Kasumi-1 (cell line): ENCODE results near the gene PALLD.
A peak's percentile ranks its signal among the peaks of the same experiment; 100 is the strongest.
"Not testable (repeated sequence)": the region's sequence is repeated elsewhere in the genome, so short reads cannot be mapped to it uniquely, and the experiment has no call there.

Experiments used
- DNase-seq, 2 experiments: peaks; one replicate each; lab custom pipeline; 2025; lab: John Stamatoyannopoulos, UW

PALLD gene

DNA sequence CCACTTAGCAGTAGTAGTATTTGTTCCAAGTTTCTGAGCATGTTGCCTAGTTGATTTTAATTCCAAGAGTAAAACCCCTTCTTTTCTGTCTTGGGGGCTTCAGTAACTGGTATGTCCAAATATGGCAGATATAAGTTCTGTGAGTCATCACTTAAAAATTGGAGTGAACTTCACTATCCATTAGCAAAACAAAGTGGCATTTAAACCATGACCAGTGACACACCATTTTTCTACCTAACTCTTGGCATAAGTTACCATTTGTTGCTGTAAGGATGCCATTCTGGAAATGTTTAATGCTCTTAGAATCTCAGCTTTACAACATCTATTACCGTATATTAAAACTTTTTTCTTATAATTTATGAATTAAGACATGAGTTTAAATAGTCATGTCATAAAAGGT lies 411.2 kb downstream of the PALLD start:
- DNase-seq, result no peak

DNA sequence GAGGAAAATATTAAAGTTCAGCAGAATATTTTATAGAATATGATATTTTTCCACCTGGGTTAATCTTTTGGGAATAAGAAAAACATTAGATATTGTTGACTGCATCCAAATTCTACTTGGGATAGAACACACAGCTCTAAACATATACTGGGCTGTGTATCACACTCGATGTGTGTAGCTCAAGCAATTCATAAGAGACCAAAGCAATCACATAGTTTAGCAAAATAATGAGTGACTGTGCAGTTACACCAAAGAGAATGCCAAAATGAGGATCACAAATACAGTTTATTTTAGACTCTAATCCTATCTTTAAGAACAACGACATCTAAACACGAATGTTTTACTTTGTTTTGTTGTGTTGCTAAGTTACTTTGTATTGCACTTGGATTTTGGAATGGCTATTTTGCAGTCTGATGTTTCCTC lies 412.0 kb downstream of the PALLD start:
- no peak for DNase-seq

- DNase-seq, result no peak
These were observed 417.2 kb downstream of the PALLD start for GRCh38 chr4:168914095-168914494.

DNA sequence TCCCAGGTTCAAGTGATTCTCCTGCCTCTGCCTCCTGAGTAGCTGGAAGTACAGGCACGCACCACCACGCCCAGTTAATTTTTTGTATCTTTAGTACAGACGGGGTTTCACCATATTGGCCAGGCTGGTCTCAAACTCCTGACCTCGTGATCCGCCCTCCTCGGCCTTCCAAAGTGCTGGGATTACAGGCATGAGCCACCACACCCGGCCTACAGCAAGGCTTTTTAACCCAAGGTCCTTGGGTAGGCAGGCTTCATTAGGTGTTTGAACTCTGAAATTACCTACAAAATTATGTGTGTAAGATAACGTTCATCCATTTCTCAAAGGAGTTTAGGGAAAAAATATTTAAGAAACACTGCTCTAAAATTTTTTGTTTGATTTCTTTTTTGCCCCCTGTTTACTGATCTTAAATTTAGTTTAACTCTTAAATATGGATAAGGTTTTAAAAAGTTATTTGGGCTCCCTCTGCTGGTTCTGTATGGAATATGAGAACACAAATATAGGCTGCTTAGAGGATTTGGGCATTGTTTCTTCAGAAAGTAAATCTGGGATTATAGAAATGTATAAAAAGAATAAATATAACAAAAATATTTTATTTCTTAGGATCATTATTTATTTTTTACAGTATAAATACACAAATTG lies 420.4 kb downstream of the PALLD start:
- DNase-seq, result peak; percentile 40 to 78

- DNase-seq, result no peak
These were observed 423.0 kb downstream of the PALLD start for GRCh38 chr4:168919706-168920324.

DNA sequence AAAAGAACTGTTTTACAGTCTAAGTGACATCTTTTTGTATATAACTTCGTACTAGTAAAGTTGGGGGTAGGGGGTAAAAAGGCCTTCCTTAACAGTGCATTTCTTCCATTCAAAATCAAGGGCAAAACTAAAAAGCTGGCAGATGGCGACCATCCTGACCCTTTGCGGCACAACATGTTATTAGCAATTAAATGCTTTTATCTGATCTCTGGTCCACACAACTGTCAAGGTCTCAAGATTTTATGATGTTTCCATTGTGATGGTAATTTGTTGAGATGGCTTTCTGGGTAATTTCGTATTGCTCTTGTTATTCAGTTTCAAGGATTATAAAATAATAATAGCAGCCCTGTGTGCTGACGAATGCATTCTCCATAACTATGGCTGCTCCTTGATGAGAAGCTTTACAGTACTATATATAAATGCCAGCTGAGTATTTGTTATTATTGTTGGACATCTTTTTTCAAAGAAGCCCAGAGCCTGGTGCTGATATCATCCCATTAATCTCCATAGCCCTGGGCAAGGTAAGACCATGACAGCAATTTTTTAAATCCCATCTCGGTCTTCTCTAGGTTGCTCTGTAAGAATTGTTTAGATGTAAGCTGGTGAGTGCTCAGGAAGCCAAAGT lies 423.7 kb downstream of the PALLD start:
- DNase-seq, result no peak

GRCh38 chr4:168923526-168924194 lies 426.8 kb downstream of the PALLD start:
- peak; percentile 63 to 80 for DNase-seq

DNA sequence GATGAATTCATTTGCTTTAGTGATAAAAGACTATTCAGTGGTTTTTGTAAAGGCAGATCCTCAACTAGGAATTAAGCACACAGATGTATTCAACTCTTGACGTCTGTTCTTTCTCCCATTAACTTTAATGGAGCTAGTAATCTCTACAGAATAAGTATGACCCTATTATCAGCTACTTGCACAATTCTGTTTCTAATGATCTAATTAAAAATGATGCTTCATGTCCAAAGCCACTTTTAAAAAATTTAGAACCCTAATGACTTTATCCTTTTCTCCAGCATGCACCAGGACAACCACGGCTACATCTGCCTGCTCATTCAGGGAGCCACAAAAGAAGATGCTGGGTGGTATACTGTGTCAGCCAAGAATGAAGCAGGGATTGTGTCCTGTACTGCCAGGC lies 427.8 kb downstream of the PALLD start:
- no peak for DNase-seq

GRCh38 chr4:168925789-168926490 lies 429.1 kb downstream of the PALLD start:
- DNase-seq, result no peak

DNA sequence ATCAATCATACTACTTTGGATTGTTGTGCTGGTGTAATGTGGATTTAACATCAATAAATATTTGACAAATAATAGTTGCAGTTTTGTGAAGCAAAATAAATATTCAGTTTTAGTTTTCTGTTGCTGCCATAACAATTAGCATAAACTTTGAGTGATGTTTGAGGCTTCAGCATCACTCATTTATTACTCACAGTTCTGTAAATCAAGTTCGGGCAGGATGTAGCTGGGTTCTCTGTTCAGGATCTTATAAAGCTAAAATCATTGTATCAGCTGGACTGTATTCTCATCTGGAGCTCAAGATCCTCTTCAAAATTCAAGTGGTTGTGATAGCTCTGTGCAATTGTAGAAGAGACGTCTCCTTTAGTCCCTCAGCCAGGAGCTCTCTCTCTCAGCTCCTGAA lies 431.5 kb downstream of the PALLD start:
- DNase-seq, result no peak

- DNase-seq, result no peak
These were observed 432.0 kb downstream of the PALLD start for GRCh38 chr4:168928875-168929274.

DNA sequence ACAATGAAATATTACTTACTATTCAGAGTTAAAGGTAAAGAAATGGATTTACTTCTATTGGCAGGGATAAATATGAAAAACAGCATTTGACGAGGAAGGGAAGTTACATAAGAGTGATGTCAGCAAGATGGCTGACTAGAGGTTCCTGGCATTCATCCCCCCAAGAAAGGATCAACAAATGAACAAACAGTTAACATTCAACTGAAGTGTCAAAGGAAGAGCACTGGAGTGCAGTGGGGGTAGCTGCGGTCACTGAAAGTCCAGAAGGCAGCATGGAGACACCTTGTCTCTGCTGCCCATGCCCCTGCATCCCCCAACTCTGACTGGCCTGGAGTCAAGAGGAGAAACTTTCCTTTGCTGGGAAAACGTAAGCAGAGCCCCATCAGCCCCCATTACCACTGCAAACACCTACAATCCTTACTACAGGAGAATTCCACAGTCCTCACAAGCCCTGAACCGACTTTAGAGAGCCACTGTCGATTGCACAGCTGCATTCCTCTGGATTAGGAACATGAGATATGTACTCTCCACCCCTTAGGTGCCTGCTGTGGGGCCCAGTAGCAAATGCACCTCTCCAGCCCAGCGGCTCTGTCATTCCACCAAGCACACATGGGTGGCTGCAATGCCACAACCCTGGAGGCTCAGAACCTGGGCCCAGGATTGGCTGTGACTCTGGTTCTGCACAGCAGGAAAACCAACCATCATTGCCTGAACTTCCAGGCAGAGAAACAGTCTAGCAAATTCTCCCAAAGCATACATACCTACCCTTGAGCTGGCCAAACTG lies 433.8 kb downstream of the PALLD start:
- DNase-seq, result no peak

DNA sequence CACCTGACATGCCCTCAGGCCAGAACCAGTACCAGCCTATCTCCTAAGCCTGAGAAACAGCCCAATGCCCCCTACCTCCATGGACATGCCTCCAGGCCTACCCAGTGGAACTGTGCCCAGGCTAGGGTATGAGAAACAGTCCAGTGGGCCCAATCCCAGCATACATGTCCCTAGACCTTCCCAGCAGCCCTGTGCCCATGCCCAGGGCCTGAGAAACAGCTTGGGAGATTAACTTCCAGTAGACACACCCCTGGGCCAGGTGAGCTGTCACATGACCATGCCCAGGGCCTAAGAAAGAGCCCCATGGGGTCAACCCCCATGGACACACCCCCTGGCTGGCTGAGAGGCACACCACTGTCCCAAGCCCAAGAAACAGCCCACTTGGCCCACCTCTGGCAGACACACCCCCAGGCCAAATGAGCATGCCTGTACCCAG lies 434.4 kb downstream of the PALLD start:
- no peak for DNase-seq

DNA sequence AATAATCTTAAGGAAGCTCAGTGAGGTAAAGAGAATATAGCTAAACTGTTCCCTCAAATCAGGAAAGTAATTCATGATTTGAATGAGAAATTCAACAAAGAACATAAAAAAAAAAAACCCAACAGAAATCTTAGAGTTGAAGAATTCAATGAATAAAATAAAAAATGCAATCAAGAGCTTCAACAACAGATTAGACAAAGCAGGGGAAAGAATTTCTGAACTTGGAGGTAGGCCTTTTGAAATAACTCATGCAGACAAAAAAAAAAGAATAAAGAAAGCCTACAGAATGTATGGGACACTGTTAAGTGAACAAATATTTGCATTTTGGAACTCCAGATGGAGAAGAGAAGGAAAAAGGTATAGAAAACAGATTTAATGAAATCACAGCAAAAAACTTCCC lies 435.3 kb downstream of the PALLD start:
- DNase-seq, result no peak

- DNase-seq, result no peak
These were observed 436.6 kb downstream of the PALLD start for GRCh38 chr4:168933423-168933822.

DNA sequence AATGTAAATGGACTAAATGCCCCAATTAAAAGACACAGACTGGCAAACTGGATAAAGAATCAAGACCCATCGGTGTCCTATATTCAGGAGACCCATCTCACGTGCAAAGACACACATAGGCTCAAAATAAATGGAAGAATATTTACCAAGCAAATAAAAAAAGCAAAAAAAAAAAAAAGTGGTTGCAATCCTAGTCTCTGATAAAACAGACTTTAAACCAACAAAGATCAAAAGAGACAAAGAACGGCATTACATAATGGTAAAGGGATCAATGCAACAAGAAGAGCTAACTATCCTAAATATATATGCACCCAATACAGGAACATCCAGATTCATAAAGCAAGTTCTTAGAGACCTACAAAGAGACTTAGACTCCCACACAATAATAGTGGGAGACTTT lies 440.6 kb downstream of the PALLD start:
- DNase-seq, result not testable (repeated sequence)

- peak; percentile 7 to 21 for DNase-seq
These were observed 446.1 kb downstream of the PALLD start for GRCh38 chr4:168942985-168943384.

GRCh38 chr4:168945291-168945690 lies 448.4 kb downstream of the PALLD start:
- no peak for DNase-seq

DNA sequence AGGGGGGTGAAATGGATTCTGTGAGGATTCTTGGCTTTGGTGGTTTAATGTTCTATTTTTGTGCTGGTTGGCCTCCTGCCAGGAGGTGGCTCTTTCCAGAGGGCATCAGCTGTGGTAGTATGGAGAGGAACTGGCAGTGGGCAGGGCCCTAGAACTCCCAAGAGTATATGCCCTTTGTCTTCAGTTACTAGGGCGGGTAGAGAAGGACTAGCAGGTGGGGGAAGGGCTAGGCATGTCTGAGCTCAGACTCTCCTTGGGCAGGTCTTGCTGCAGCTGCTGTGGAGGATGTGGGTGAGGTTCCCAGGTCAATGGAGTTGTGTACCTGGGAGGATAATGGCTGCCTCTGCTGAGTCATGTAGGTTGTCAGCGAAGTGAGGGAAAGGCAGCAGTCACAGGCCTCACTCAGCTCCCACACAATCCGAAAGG lies 456.0 kb downstream of the PALLD start:
- not testable (repeated sequence) for DNase-seq

DNA sequence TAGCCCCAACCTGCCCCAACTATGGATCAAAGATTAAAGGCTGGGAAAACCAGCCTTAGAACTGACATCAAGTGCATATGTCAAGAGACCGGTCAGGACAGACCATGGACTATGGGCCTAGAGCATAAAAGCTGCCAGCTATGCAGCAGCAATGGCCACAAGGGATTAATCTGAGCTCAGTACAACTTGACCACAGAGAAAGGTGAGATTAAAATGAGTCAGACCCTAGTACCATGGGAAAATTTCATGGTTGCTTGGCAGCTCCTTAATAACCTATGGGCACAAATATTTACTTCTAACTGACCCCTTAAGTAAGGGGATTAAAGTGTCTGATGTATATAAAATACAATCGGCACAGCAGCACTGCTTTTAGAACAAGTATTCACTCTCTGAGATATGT lies 458.8 kb downstream of the PALLD start:
- no peak for DNase-seq

DNA sequence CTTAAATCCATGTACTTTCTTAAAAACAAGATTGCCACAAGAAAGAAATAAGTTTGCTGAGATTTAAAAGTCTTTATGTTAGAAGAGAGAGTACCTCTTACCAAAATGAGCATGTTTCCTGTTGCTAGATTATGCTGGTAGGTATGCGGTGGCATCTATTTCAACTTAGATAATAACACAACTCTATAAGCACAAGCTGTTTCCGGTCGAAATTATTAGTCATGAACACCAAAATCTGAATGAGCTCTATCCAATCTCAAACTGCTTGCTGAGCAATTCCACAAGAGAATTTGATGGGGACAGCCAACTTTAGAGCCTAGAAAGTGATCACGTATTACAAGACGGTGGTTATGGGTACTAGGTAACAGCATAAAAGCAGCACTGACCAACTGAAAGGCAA lies 463.9 kb downstream of the PALLD start:
- DNase-seq, result no peak
